Activated CD4-positive, alpha-beta T cell treated with anti-CD3 and anti-CD28 coated beads for 36 hours (primary cell): ENCODE data around the gene DHCR24. TPM values are rescaled to one million over a fixed set of nuclear protein-coding genes. Genes with fewer than 3 reads are reported as not detected.

ENCODE experiments used
- ATAC-seq: fragments of 200-7000 bp; cut with Tn5 transposase; one replicate; pipeline ENCODE4 v1.10.0; 2021; ENCODE audit warnings: mild to moderate bottlenecking, moderate library complexity
- CTCF ChIA-PET: fragments of 350-600 bp; sonication (Branson Sonifier 250); formaldehyde crosslinking; loops from one replicate; lab custom pipeline; 2021; ENCODE audit warnings: antibody characterized with exemption; lab: Charles Lee
- POLR2A ChIA-PET: fragments of 350-600 bp; sonication (Branson Sonifier 250); formaldehyde crosslinking; loops from one replicate; lab custom pipeline; 2021; ENCODE audit warnings: antibody characterized with exemption, inconsistent platforms; lab: Charles Lee
- DNase-seq: peaks from one replicate; pipeline ENCODE4 v3.0.0-alpha.2; 2020
- H3K27ac Mint-ChIP-seq: one replicate; pipeline ENCODE4 v1.8.0; 2021; ENCODE audit warnings: mixed read lengths
- H3K27me3 Mint-ChIP-seq: one replicate; pipeline ENCODE4 v1.8.0; 2021; ENCODE audit warnings: mixed read lengths
- H3K36me3 Mint-ChIP-seq: one replicate; pipeline ENCODE4 v1.8.0; 2021; ENCODE audit warnings: low read depth, mixed read lengths
- H3K4me1 Mint-ChIP-seq: one replicate; pipeline ENCODE4 v1.8.0; 2021; ENCODE audit warnings: mixed read lengths
- H3K4me3 Mint-ChIP-seq: one replicate; pipeline ENCODE4 v1.8.0; 2021; ENCODE audit warnings: mild to moderate bottlenecking, moderate library complexity, mixed read lengths
- H3K9me3 Mint-ChIP-seq: one replicate; pipeline ENCODE4 v1.8.0; 2021; ENCODE audit warnings: low read depth, mixed read lengths
- intact Hi-C, 2 experiments: fragments of 100-400 bp; cut with DNase I in 1 of 2; cut with micrococcal nuclease in 1 of 2; formaldehyde crosslinking; loops; one replicate each; pipeline versions ENCODE4 v1.14.2 to v1.15.1; 2022 to 2024; cut with DNase I, micrococcal nuclease
- total RNA-seq, 2 experiments: library from RNA; stranded (reverse); gene quantifications; one replicate each; pipeline ENCODE4 v1.2.3, GENCODE V29; 2021

The DHCR24 gene
- total RNA-seq, 2 experiments from 2014 or later = 78.4 to 80.6 TPM

- no peak overlapping the region for H3K4me3 Mint-ChIP-seq
- H3K27ac Mint-ChIP-seq = no peak overlapping the region
- no peaks in the 10 kb centered on the region for H3K36me3 Mint-ChIP-seq
- H3K9me3 Mint-ChIP-seq = peaks cover 12% of the 10 kb centered on the region
- intact Hi-C loops = no loop called here
- no peak for ATAC-seq
- H3K27me3 Mint-ChIP-seq = no peaks in the 10 kb centered on the region
- ChIA-PET POLR2A (no interaction called here), CTCF (interaction anchor here (0.7 kb wide), 1 partner anchor 28 kb away, joined by 3 read pairs; no protein-coding TSS in a partner anchor)
- no peak for DNase-seq
- H3K4me1 Mint-ChIP-seq = peaks cover 6% of the 10 kb centered on the region
These were observed 67.3 kb downstream of the DHCR24 start for GRCh38 chr1:54819733-54820132.

GRCh38 chr1:54819195-54819536 is 67.8 kb downstream of the DHCR24 start:
- intact Hi-C loops = no loop called here
- no peak overlapping the region for H3K4me3 Mint-ChIP-seq
- POLR2A ChIA-PET = no interaction called here
- no peak overlapping the region for H3K27ac Mint-ChIP-seq
- no peak for DNase-seq
- no peak for ATAC-seq
- peaks cover 7% of the 10 kb centered on the region for H3K9me3 Mint-ChIP-seq
- H3K4me1 Mint-ChIP-seq = peaks cover 6% of the 10 kb centered on the region
- H3K27me3 Mint-ChIP-seq = no peaks in the 10 kb centered on the region
- CTCF ChIA-PET = interaction anchor here (0.7 kb wide), 1 partner anchor 29 kb away, joined by 3 read pairs; no protein-coding TSS in a partner anchor
- H3K36me3 Mint-ChIP-seq = no peaks in the 10 kb centered on the region

GRCh38 chr1:54818461-54819194 is 68.4 kb downstream of the DHCR24 start:
- peaks cover 4% of the 10 kb centered on the region for H3K9me3 Mint-ChIP-seq
- ChIA-PET POLR2A (no interaction called here), CTCF (no interaction called here)
- no peak for DNase-seq
- peaks cover 6% of the 10 kb centered on the region for H3K4me1 Mint-ChIP-seq
- no peak overlapping the region for H3K4me3 Mint-ChIP-seq
- no peaks in the 10 kb centered on the region for H3K27me3 Mint-ChIP-seq
- ATAC-seq = no peak
- no peaks in the 10 kb centered on the region for H3K36me3 Mint-ChIP-seq
- intact Hi-C loops = no loop called here
- H3K27ac Mint-ChIP-seq = no peak overlapping the region

GRCh38 chr1:54816951-54817350 is 70.0 kb downstream of the DHCR24 start:
- H3K36me3 Mint-ChIP-seq = no peaks in the 10 kb centered on the region
- H3K9me3 Mint-ChIP-seq = no peaks in the 10 kb centered on the region
- ChIA-PET CTCF (no interaction called here), POLR2A (no interaction called here)
- ATAC-seq (no peak), DNase-seq (no peak)
- no peak overlapping the region for H3K4me3 Mint-ChIP-seq
- H3K4me1 Mint-ChIP-seq = peaks cover 6% of the 10 kb centered on the region
- H3K27me3 Mint-ChIP-seq = no peaks in the 10 kb centered on the region
- intact Hi-C loops = no loop called here
- no peak overlapping the region for H3K27ac Mint-ChIP-seq

GRCh38 chr1:54816130-54816529 is 70.9 kb downstream of the DHCR24 start:
- ATAC-seq = no peak
- no peak for DNase-seq
- Mint-ChIP-seq H3K9me3 (no peaks in the 10 kb centered on the region), H3K4me3 (no peak overlapping the region), H3K4me1 (peaks cover 6% of the 10 kb centered on the region), H3K27me3 (no peaks in the 10 kb centered on the region), H3K27ac (no peak overlapping the region), H3K36me3 (no peaks in the 10 kb centered on the region)
- ChIA-PET POLR2A (no interaction called here), CTCF (interaction anchor here (0.7 kb wide), 1 partner anchor 1509 kb away, joined by 3 read pairs; no protein-coding TSS in a partner anchor)
- intact Hi-C loops = no loop called here

GRCh38 chr1:54815086-54815876 is 71.7 kb downstream of the DHCR24 start:
- Mint-ChIP-seq H3K36me3 (no peaks in the 10 kb centered on the region), H3K4me1 (peaks cover 6% of the 10 kb centered on the region), H3K9me3 (no peaks in the 10 kb centered on the region), H3K4me3 (no peak overlapping the region), H3K27me3 (no peaks in the 10 kb centered on the region), H3K27ac (no peak overlapping the region)
- intact Hi-C loops = no loop called here
- DNase-seq (no peak), ATAC-seq (no peak)
- ChIA-PET POLR2A (no interaction called here), CTCF (interaction anchor here (0.6 kb wide), 1 partner anchor 14 kb away, joined by 3 read pairs; no protein-coding TSS in a partner anchor)

GRCh38 chr1:54814571-54814970 is 72.4 kb downstream of the DHCR24 start:
- CTCF ChIA-PET = no interaction called here
- no peaks in the 10 kb centered on the region for H3K27me3 Mint-ChIP-seq
- peaks cover 9% of the 10 kb centered on the region for H3K4me1 Mint-ChIP-seq
- H3K36me3 Mint-ChIP-seq = no peaks in the 10 kb centered on the region
- ATAC-seq (no peak), DNase-seq (no peak)
- no peaks in the 10 kb centered on the region for H3K9me3 Mint-ChIP-seq
- intact Hi-C loops = loop anchor here in 1 of 2 experiments (5.0 kb wide), 1 partner anchor 327 kb away; no protein-coding TSS in a partner anchor
- no peak overlapping the region for H3K27ac Mint-ChIP-seq
- POLR2A ChIA-PET = no interaction called here
- H3K4me3 Mint-ChIP-seq = no peak overlapping the region

- Mint-ChIP-seq H3K4me3 (no peak overlapping the region), H3K4me1 (peaks cover 9% of the 10 kb centered on the region), H3K27ac (no peak overlapping the region), H3K9me3 (no peaks in the 10 kb centered on the region), H3K36me3 (no peaks in the 10 kb centered on the region), H3K27me3 (no peaks in the 10 kb centered on the region)
- ChIA-PET POLR2A (no interaction called here), CTCF (no interaction called here)
- intact Hi-C loops = loop anchor here in 1 of 2 experiments (5.0 kb wide), 1 partner anchor 327 kb away; no protein-coding TSS in a partner anchor
- no peak for ATAC-seq
- no peak for DNase-seq
These were observed 72.9 kb downstream of the DHCR24 start for GRCh38 chr1:54814126-54814498.

- CTCF ChIA-PET = interaction anchor here (1.5 to 1.6 kb wide), 2 partner anchors 140 to 141 kb away, joined by 3 to 4 read pairs; no protein-coding TSS in a partner anchor
- H3K36me3 Mint-ChIP-seq = no peaks in the 10 kb centered on the region
- no peak for ATAC-seq
These were observed 73.4 kb downstream of the DHCR24 start for GRCh38 chr1:54813485-54814125.

GRCh38 chr1:54812801-54813484 is 74.1 kb downstream of the DHCR24 start:
- POLR2A ChIA-PET = interaction anchor here (0.6 kb wide), 1 partner anchor 63 kb away, joined by 3 read pairs; no protein-coding TSS in a partner anchor
- CTCF ChIA-PET = interaction anchor here (0.6 to 1.6 kb wide), 4 partner anchors 80 to 141 kb away, joined by 3 to 4 read pairs (median 3); no protein-coding TSS in a partner anchor
- Mint-ChIP-seq H3K9me3 (no peaks in the 10 kb centered on the region), H3K4me3 (no peak overlapping the region), H3K36me3 (no peaks in the 10 kb centered on the region), H3K27ac (no peak overlapping the region), H3K4me1 (peaks cover 4% of the 10 kb centered on the region), H3K27me3 (no peaks in the 10 kb centered on the region)
- intact Hi-C loops = loop anchor here in 1 of 2 experiments (5.0 kb wide), 1 partner anchor 326 kb away; no protein-coding TSS in a partner anchor
- DNase-seq (no peak), ATAC-seq (no peak)

More at GRCh38 chr1:54813485-54814125, 73.4 kb downstream of the DHCR24 start:
- no peaks in the 10 kb centered on the region for H3K27me3 Mint-ChIP-seq
- H3K4me3 Mint-ChIP-seq = no peak overlapping the region
- DNase-seq = no peak
- intact Hi-C loops = loop anchor here in 1 of 2 experiments (5.0 kb wide), 1 partner anchor 326 kb away; no protein-coding TSS in a partner anchor
- POLR2A ChIA-PET = interaction anchor here (0.6 kb wide), 1 partner anchor 615 kb away, joined by 3 read pairs; no protein-coding TSS in a partner anchor
- no peaks in the 10 kb centered on the region for H3K9me3 Mint-ChIP-seq
- H3K27ac Mint-ChIP-seq = no peak overlapping the region
- peaks cover 9% of the 10 kb centered on the region for H3K4me1 Mint-ChIP-seq
